ENCODE data around the gene H19. TPM values are rescaled to one million over a fixed set of nuclear protein-coding genes. Genes with fewer than 3 reads are reported as not detected.

H19 gene
- 4.7 and 28.1 TPM in 2 replicates for total RNA-seq

GRCh38 chr11:1997755-1998154, at the start of gene H19:
TSS of gene H19 (minus strand) at chr11:1997842.

GRCh38 chr11:1946812-1947484, 50.7 kb downstream of the H19 start, which contains the start of gene MRPL23:
TSS of gene MRPL23 (plus strand) at chr11:1947332. CDS start at chr11:1947363, 31 bp downstream.

Small RNA genes lying within 50 kb of the gene (small RNA-seq; reads per million reads assigned to genes)
- not detected for gene RF01972
- not detected for gene RF01973

Other genes with a start within 250 kb of the H19 start
- 0.29 and 1.3 TPM in 2 replicates for gene IFITM10, start 247.2 kb downstream of the H19 start, total RNA-seq
- gene CTSD, start 233.9 kb downstream of the H19 start, total RNA-seq = 81.1 and 136 TPM in 2 replicates
- not detected in 2 replicates for gene SYT8, start 162.9 kb downstream of the H19 start, total RNA-seq
- gene TNNI2, start 158.9 kb downstream of the H19 start, total RNA-seq = not detected in 2 replicates
- 0.29 and 1.3 TPM in 2 replicates for gene LSP1, start 144.8 kb downstream of the H19 start, total RNA-seq
- not detected in 2 replicates for gene PRR33, start 105.9 kb downstream of the H19 start, total RNA-seq
- gene TNNT3, start 78.1 kb downstream of the H19 start, total RNA-seq = not detected in 2 replicates
- 88.7 and 133 TPM in 2 replicates for gene MRPL23, start 50.5 kb downstream of the H19 start, total RNA-seq
- 17.8 and 22.2 TPM in 2 replicates for gene IGF2, start 141.5 kb upstream of the H19 start, total RNA-seq
- not detected in 2 replicates for gene INS, start 163.4 kb upstream of the H19 start, total RNA-seq
- under 0.01 TPM in 1 of 2 replicates, not detected in the other for gene TH, start 174.0 kb upstream of the H19 start, total RNA-seq